HG03457 (cell line): ENCODE measurements around the gene PTPN13.
"Not testable (repeated sequence)": the region's sequence is repeated elsewhere in the genome, so short reads cannot be mapped to it uniquely, and the experiment has no call there.

Experiments
- ATAC-seq: cut with Tn5 transposase; IDR thresholded peaks from one replicate; pipeline ENCODE4 v1.9.1; 2021; ENCODE audit warnings: moderate number of reproducible peaks; ENCODE audit not compliant: unreplicated experiment

PTPN13 gene

DNA sequence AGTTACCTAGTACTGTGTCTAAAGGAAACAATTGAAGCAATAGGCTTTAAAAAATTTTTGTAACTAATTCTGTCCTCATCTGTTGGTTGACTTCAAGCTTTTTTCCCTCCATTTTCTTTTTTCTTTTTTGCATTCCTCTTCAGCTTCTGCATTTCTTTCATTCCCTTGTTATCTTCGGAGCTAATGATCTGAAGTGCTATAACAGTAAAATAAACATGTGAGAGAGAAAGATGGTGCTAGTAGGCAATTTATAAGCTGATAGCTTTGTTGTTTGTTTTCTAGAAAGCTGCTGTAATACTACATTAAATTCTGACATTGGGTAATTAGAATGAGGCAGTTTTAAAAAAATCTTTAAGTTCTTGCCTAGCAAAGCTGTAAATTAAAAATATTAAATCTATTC is 37.1 kb downstream of the PTPN13 start:
- ATAC-seq: no peak

DNA sequence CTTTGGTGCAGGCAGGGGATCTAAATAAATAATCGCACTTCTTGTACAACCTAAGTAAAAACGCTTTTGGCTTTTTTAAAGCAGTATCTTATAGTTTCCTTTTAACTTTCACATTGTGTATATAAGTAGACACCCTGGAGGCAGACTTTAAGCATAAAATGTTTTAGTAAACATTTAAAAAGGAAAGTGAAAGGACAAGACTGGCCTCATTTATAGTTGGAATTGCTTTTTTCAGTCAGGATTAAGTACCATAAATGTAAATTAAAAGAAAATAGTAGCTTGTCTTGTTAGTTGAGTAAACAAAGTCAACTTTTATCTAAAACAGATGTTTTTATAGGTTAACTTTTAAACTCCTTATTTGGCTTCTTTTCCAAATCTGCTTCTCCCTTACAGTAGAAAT is 39.7 kb downstream of the PTPN13 start:
- no peak for ATAC-seq

- no peak for ATAC-seq
These were observed 46.4 kb downstream of the PTPN13 start for GRCh38 chr4:86640469-86640868.

- no peak for ATAC-seq
These were observed 47.5 kb downstream of the PTPN13 start for GRCh38 chr4:86641516-86642090.

DNA sequence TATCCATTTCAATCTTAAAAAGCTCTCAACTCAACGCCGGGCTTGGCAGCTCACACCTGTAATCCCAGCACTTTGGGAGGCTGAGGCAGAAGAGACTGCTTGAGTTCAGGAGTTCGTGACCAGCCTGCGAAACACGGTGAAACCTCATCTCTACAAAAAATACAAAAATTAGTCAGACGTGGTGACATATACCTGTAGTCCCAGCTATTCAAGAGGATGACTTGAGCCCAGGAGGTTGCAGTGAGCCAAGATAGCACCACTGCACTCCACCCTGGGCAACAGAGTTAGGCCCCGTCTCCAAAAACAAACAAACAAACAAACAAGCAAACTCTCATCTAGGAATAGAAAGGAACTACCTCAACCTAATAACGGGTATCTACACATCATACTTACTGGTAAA is 50.8 kb downstream of the PTPN13 start:
- ATAC-seq: no peak

DNA sequence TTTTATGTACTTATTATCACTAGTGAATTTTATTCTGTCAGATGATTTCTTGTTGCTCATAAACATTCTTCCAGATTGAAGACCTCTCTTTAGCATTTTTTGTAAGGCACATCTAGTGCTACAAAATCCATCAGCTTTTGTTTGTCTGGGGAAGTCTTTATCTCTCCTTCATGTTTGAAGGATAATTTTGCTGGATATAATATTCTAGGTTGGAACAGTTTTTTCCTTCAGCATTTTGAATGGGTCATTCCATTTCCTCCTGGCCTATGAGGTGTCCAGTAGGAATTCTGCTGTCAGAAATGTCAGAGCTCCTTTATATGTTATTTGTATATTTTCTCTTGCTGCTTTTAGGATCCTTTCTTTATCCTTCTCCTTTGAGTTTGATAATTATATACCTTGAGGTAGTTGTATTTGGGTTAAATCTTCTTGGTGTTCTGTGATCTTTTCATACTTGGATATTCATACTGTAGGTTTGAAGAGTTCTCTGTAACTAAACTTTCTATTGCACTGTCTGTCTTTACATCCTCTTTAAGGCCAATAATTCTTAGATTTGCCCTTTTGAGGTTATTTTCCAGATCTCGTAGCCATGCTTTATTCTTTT is 58.3 kb downstream of the PTPN13 start:
- no peak for ATAC-seq

GRCh38 chr4:86653237-86653865 is 59.2 kb downstream of the PTPN13 start:
- no peak for ATAC-seq

GRCh38 chr4:86656781-86657180 is 62.7 kb downstream of the PTPN13 start:
- ATAC-seq: not testable (repeated sequence)

- no peak for ATAC-seq
These were observed 63.3 kb downstream of the PTPN13 start for GRCh38 chr4:86657382-86657781.

DNA sequence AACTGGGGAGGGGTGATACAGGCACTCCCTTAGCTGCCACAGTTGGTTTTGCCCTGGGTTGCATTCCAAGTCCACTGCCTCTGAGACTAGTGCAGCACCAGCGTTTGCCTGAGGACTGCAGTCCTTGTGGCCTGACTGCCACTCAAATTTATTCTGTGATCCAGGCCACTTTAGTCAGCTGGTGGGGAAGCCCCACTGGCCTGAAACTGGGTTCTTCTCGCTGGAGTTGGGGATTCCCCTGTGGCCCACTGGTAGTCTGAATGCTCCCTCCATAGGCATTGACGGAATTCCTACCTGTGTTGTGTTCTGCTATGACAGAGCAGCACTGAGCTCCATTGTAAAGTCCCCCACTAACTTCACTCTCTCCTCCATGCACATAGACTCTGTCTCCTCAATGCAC is 63.8 kb downstream of the PTPN13 start:
- ATAC-seq: no peak

- no peak for ATAC-seq
These were observed 66.3 kb downstream of the PTPN13 start for GRCh38 chr4:86660401-86660800.

- ATAC-seq: no peak
These were observed 66.9 kb downstream of the PTPN13 start for GRCh38 chr4:86661006-86661405.

- no peak for ATAC-seq
These were observed 67.3 kb downstream of the PTPN13 start for GRCh38 chr4:86661418-86661817.

DNA sequence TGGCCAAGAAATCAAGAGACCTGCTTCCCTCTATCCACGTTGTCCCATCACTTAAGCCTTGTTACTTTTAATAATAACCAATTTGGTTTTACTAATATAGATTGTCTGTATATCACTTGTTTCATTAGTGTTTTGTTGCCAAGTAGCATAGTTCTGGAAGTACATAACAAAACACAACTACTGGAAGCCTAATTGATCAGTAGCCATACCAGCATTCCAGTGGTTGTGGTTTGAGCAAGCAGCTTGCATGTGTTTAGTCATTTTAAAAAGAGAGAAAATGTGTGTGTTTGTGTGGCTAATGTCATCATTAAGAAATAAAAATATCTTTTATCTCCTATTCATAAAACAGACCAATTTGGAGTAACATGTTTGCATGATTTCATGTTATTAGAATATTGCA is 70.8 kb downstream of the PTPN13 start:
- no peak for ATAC-seq

- no peak for ATAC-seq
These were observed 76.2 kb downstream of the PTPN13 start for GRCh38 chr4:86670298-86670697.

DNA sequence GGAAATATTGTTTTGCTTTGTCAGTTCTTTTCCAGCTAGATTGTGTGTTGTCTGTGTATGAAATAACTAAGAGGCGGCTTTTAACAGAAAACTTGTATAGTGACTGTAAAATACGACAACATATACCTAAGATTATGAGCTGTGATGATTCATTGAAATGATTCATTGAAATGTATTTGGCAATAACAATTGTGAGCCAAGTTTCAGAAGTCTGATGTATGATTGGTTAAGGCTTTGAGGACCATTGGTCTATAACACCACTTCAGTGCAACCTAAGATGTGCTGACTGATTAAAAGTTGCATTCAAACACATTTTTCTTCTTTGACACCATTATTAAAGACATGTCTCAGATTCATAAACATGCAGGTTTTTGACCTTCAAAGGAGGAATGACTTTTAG is 76.6 kb downstream of the PTPN13 start:
- no peak for ATAC-seq

DNA sequence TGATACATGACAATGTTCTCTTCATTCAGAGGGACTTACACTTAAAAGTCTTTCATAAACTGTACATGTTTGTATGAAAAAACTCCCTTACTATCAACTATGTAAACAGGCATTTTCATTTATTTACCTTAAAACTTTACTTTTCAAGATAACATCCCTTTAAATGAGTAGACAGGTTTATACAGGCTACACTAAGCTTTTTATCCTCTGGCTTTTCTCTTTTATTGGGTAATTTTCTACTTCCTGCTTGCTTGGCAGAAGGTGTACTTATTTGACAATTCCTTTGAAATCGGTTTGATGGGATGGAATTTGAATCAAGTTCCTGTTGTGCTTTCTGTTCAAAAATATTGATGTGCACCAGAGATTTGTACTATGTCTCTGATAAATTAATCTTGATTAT is 81.4 kb downstream of the PTPN13 start:
- no peak for ATAC-seq

- no peak for ATAC-seq
These were observed 84.7 kb downstream of the PTPN13 start for GRCh38 chr4:86678796-86679195.

- ATAC-seq: no peak
These were observed 85.3 kb downstream of the PTPN13 start for GRCh38 chr4:86679441-86679840.

- ATAC-seq: no peak
These were observed 89.1 kb downstream of the PTPN13 start for GRCh38 chr4:86683167-86683566.

DNA sequence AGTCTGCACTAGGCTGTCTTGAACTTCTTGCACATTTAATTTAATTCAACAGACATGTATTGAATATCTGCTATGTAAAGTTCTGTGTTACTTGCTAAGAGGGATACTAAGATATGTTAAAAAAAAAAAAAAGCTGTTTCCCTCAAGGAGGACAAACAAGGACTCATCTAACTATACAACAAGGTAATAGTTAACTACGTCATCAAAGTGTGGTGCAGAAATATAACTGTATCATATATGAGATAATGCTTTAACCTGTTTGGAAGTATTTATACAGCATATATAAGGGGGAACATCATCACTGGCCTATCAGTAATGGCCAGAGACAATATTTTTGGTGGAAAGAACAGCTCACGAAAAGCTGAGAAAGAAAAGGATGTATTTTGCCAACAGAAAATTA is 89.9 kb downstream of the PTPN13 start:
- ATAC-seq: no peak

DNA sequence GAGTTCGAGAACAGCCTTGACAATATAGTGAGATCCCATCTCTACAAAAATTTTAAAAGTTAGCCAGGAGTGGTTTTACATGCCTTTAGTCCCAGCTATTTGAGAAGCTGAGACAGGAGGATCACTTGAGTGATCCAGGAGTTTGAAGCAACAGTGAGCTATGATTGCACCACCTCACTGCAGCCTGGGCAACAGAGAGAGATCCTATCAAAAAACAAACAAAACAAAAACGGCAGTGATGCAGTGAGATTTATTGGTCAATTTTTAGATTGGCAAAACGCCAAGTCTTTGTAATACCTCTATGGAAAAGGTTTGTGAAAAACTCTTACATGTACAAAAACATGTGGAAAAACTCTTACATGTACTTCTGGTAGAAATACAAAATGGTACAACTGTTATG is 91.3 kb downstream of the PTPN13 start:
- ATAC-seq: no peak

GRCh38 chr4:86686741-86687140 is 92.6 kb downstream of the PTPN13 start:
- no peak for ATAC-seq
